NCI-H146 treated with DMSO at 0.1 percent for 48 hours (cell line): Measurements from ENCODE around the gene LILRB2.
"Not testable (repeated sequence)": the region's sequence is repeated elsewhere in the genome, so short reads cannot be mapped to it uniquely, and the experiment has no call there.

Source experiments
- DNase-seq: peaks from one replicate; lab custom pipeline; 2025; ENCODE audit not compliant: unreplicated experiment; lab: John Stamatoyannopoulos, UW

Gene LILRB2

GRCh38 chr19:54242234-54242633 is 38.7 kb downstream of the LILRB2 start:
- DNase-seq: not testable (repeated sequence)

GRCh38 chr19:54240372-54241336 is 40.3 kb downstream of the LILRB2 start:
- not testable (repeated sequence) for DNase-seq

GRCh38 chr19:54239491-54240371 is 41.2 kb downstream of the LILRB2 start:
- not testable (repeated sequence) for DNase-seq

- no peak for DNase-seq
Observed at GRCh38 chr19:54233941-54234340, 47.0 kb downstream of the LILRB2 start.

- DNase-seq: peak; percentile 81
Observed at GRCh38 chr19:54231077-54231931, 49.6 kb downstream of the LILRB2 start.

- no peak for DNase-seq
Observed at GRCh38 chr19:54230031-54230430, 50.9 kb downstream of the LILRB2 start.

- no peak for DNase-seq
Observed at GRCh38 chr19:54229146-54229545, 51.8 kb downstream of the LILRB2 start.

- DNase-seq: not testable (repeated sequence)
Observed at GRCh38 chr19:54224619-54225018, 56.3 kb downstream of the LILRB2 start.

GRCh38 chr19:54223937-54224281 is 57.0 kb downstream of the LILRB2 start:
- DNase-seq: not testable (repeated sequence)
